NB4 (cell line): ENCODE data around the gene PROC.

Source experiments
- DNase-seq: peaks from one replicate; pipeline ENCODE4 v3.0.0; 2010; ENCODE audit warnings: low read depth
- H3K4me3 ChIP-seq: one replicate; pipeline ENCODE4 v1.5.1; 2011; ENCODE audit warnings: mild to moderate bottlenecking, low read depth, low read length, moderate library complexity
- CTCF ChIP-seq: IDR thresholded peaks from one replicate; pipeline ENCODE4 v1.5.1; 2012; ENCODE audit warnings: low read depth, low read length
- MAX ChIP-seq: IDR thresholded peaks from 2 replicates; pipeline ENCODE4 v1.6.1; 2011; ENCODE audit warnings: low read depth, low read length
- MYC ChIP-seq: IDR thresholded peaks from 2 replicates; pipeline ENCODE4 v1.6.1; 2011; ENCODE audit warnings: low read depth, low read length
- POLR2A ChIP-seq: IDR thresholded peaks from 2 replicates; pipeline ENCODE4 v1.6.1; 2011; ENCODE audit warnings: mild to moderate bottlenecking; ENCODE audit not compliant: insufficient read length; ENCODE audit errors: extremely low read depth

Gene PROC

GRCh38 chr2:127464470-127465257, 46.4 kb downstream of the PROC start:
- DNase-seq, result no peak
- no peak overlapping the region for H3K4me3 ChIP-seq
- TF ChIP-seq POLR2A, result no peak
- no peak for TF ChIP-seq MAX
- TF ChIP-seq CTCF, result no peak
- TF ChIP-seq MYC, result no peak

- peak; percentile 17 for DNase-seq
- no peak overlapping the region for H3K4me3 ChIP-seq
- TF ChIP-seq MAX (no peak), MYC (no peak), POLR2A (no peak), CTCF (no peak)
These were observed 47.0 kb downstream of the PROC start for GRCh38 chr2:127465258-127465657.

- no peak for TF ChIP-seq CTCF
- TF ChIP-seq MYC, result no peak
- TF ChIP-seq MAX, result no peak
- TF ChIP-seq POLR2A, result no peak
- DNase-seq, result no peak
- no peak overlapping the region for H3K4me3 ChIP-seq
These were observed 50.8 kb downstream of the PROC start for GRCh38 chr2:127469051-127469450.

- no peak overlapping the region for H3K4me3 ChIP-seq
- TF ChIP-seq MYC (no peak), MAX (no peak), POLR2A (no peak), CTCF (no peak)
- DNase-seq, result no peak
These were observed 51.7 kb downstream of the PROC start for GRCh38 chr2:127469974-127470373.

- no peak for DNase-seq
- TF ChIP-seq POLR2A, result no peak
- TF ChIP-seq MYC, result no peak
- TF ChIP-seq MAX, result no peak
- TF ChIP-seq CTCF, result no peak
- H3K4me3 ChIP-seq, result no peak overlapping the region
These were observed 53.2 kb downstream of the PROC start for GRCh38 chr2:127471286-127471988.
